ENCODE results near the gene RPL7A.

Gene RPL7A

DNA sequence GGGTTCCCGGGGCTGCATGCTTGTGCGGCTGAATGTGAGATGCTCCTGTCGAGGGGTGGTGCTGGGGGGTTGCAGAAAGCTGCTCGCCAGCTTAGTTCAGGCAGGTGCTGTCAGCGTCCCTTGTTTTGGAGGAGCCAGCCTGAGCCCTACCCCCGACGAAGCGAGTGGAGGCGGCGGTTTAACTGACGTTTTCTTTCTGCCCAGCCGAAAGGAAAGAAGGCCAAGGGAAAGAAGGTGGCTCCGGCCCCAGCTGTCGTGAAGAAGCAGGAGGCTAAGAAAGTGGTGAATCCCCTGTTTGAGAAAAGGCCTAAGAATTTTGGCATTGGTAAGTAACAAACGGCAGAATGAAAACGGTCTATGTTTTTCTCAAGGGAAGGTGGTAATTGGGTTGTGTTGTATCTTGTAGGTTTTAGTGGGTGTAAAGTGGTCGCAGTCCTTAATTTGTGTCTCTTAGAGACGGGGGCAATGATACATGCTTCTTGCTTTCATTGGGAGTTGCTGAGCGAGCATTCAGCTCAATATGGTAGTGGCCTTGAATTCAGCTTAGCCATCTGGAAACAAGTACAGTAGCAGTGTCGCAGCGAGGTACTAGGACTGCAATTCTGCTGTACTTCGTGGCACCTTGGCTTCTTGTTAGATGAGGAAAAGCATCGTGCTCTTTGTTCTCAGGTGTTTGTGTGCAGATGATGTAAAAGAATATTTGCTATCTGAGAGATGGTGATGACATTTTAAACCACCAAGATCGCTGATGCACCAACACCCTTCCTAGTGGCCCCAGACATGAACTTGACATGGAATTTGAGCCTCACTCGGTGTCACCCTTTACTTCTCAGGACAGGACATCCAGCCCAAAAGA lies 928 bp downstream of the RPL7A start:
- DNase-seq (ENCODE audit: low read depth) = no peak

GRCh38 chr9:133349965-133350616 lies 2.1 kb downstream of the RPL7A start:
- no peak for DNase-seq (ENCODE audit: low read depth)

DNA sequence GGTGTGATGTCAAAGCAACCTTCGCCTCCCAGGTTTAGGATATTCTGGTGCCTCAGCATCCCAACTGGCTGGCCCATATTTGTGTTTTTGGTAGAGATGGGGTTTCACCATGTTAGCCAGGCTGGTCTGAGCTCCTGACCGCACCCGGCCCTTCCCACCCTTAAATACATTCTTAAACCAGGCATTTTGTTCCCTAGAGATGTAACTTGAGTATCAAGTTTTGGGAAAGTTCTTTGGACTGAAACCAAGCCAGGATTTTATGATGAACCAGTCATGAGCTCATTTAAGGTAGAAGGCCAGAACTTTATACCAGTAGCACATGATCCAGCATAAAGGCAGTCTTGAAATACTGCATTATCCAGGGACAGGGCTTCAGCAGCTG lies 3.5 kb downstream of the RPL7A start:
- no peak for DNase-seq (ENCODE audit: low read depth)

DNA sequence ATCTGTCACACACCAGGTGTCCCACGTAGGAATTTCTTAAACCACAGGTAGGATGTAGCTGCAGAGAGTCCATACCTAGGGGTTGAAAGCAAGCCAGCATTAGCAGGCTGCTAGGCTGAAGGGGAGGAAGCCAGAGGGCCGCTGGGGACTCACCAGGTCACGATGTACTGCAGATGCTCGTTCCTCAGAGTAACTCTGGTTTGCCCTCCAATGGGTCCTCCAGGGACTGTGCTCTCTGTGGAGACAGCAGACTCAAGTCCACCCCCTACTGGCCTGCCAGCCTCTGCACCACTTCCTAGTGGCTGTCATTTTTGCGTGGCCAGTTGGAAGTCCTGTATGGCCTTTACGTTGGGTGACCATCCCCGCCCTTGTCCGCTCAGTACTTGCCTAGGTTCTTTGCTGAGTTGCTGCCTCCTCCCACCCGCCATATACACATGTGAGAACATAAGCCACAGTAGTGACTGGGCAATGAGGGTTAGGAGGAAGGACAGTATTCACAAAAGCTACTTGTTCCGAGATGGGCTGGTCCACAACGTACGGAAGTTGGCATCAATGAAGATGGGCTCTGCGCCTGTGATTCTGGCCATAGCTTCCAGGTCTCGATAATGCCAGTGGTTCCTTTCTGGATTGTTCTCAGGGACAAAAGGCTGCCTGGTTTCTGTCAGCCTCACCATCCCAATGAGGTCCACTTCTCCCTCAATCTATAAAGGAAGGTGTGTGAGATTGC lies 4.1 kb downstream of the RPL7A start:
- DNase-seq (ENCODE audit: low read depth) = no peak

DNA sequence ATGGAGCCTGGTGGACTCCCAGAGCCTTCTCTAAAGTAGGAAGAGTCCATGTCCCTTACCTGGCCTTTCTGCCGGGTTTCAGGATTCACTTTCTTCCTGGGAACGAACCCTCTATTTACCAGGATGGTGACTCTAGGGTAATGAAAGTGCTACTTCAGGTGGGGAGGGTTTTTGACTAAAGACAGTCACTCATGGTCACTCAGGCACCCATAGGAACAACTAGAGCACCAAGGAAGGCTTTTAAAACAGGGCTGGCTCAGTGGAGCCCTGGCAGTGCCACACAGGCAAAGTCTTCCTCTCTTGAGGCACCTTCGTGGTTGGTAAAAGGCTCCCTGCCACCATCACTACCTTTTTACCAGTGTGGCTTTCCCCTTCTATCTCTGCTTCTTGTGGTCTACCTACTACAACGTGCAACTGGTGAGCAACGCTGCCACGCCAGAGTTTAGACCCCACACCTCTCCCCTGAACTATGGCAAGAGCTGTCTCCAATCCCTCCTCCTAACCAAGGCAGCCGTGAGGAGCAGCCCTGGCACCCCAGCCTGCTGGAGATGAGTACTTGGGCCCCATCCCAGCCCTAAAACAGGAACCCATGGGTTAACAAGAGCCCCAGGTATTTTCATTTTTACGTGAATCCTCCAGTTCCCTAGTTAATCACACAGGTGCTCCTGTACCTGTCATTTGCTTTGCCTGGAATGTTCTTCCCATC lies 4.8 kb downstream of the RPL7A start:
- no peak for DNase-seq (ENCODE audit: low read depth)

- DNase-seq (ENCODE audit: low read depth) = no peak
Observed at GRCh38 chr9:133353548-133353947, 5.5 kb downstream of the RPL7A start.

GRCh38 chr9:133354766-133355165 lies 6.7 kb downstream of the RPL7A start:
- no peak for DNase-seq (ENCODE audit: low read depth)

DNA sequence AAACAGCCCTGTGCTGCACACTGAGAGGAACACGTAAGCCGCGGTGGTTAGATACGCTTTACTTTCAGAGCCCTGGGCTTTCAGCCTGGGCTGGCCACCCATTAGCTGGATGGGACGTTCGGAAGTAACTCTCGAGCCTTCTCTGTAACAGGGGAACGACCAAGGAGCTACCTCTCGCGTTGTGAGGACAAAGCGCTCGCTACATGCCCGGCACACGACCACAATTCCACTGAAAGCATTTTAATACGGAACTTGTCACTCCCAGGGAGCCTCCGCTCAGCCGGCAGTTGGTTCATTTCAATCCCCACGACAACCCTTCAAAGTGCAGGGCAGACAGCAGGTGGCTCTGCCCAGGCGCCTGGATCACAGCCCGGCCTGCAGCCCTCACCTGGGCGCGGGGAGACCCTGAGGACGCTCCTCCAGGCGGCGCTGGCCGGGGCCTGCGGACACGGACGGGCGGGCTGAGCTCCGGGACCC lies 7.9 kb downstream of the RPL7A start:
- no peak for DNase-seq (ENCODE audit: low read depth)

- DNase-seq (ENCODE audit: low read depth) = peak; percentile 84
Observed at GRCh38 chr9:133356391-133357091, 8.5 kb downstream of the RPL7A start, which contains the start of the genes SURF1 and SURF2. TSS of gene SURF1 (minus strand) at chr9:133356487. CDS start at chr9:133356453, 34 bp downstream. TSS of gene SURF2 (plus strand) at chr9:133356550. CDS start at chr9:133356593, 43 bp downstream.

DNA sequence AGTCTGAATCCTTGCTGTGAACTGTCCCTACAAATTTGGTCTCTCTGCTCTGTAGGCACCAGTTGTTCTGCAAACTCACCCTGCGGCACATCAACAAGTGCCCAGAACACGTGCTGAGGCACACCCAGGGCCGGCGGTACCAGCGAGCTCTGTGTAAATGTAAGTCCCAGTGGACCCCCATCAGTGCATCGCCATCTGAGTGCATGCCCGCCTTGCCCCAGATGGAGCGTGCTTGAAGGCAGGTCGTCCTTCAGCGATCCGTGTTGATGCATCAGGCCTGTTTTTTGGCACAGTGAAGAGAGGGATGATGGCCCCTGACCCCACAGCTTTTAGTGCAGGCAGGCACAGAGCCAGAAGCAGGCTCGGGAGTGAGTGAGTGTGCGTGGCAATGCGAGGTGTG lies 9.6 kb downstream of the RPL7A start:
- no peak for DNase-seq (ENCODE audit: low read depth)

DNA sequence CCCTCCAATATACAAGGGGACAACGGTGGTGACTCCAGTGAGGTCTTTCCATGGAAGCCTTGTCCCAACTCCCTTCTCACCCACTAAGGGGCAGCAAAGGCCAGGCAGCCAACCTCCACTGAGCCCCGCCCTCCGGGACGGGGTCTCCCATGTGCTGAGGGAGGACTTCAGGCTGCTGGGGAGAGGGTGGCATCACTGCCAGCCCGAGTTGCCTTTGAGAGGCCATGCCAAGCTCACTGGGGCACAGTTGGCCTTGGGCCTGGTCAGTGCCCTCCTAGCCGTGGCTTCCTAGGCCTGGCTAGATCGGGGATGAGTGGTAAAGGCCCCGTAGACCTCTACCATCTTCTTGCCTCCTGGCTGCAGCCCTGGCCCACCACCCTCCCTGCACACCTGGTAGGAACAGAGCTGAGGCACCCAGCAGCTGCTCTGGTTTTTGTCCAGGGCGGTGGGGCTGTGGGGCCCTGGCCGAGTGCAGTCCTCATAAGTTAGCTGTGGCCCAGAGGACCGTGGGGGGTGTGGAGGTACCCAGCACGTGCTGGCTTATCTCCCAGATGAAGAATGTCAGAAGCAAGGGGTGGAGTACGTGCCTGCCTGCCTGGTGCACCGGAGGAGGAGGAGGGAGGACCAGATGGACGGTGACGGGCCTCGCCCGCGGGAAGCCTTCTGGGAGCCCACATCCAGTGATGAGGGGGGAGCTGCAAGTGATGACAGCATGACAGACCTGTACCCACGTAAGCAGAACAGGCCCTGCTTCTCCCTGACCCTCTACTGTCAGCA lies 11.6 kb downstream of the RPL7A start:
- no peak for DNase-seq (ENCODE audit: low read depth)

- no peak for DNase-seq (ENCODE audit: low read depth)
Observed at GRCh38 chr9:133360400-133361393, 12.7 kb downstream of the RPL7A start.

DNA sequence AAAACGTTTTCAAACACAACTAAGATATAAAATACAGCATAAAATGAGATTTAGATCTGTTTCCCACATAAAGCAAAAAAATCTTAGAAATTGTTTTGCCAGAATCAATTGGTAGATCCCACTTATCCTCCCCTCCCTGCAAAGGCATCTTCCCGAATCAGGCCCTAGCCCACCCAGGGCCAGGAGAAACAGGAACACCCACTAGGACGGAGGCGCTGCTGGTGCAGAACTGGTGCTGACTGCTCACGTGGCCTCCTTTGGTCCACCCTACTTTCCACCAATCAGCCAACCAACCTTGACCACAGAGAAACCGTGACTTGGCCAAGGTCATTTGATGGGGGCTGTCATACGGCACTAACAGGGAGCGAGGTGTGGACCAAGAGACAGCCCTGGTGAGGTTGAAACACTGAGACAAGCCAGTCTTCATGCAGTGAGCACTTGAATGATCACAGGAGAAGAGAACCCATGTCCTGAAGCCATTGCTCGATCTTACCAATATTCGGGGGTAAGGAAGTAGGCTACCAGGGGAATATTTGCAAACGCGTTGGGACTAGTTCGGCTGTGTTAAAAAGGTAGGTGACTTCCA lies 13.6 kb downstream of the RPL7A start:
- no peak for DNase-seq (ENCODE audit: low read depth)

- no peak for DNase-seq (ENCODE audit: low read depth)
Observed at GRCh38 chr9:133362359-133363044, 14.5 kb downstream of the RPL7A start.

GRCh38 chr9:133366435-133366834 lies 18.4 kb downstream of the RPL7A start:
- no peak for DNase-seq (ENCODE audit: low read depth)

DNA sequence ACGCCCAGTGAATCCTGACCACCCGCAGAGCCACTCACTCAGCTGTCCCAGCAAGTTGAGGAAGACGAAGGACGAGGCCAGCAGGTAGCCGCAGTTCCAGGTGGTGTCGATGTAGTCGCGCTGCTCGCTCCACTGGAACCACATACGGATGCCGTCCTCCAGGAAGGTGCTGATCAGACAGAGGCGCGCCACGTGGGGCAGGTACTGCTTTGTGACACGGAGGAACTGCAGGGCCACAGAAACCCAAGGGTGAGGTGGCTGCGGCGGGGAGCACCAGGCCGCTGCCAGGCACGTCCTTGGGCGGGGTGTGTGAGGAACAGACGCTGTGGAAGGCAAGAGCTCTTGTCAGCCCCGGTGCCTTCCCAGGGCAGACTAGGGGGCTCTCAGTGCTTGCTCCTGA lies 19.2 kb downstream of the RPL7A start:
- DNase-seq (ENCODE audit: low read depth) = no peak

DNA sequence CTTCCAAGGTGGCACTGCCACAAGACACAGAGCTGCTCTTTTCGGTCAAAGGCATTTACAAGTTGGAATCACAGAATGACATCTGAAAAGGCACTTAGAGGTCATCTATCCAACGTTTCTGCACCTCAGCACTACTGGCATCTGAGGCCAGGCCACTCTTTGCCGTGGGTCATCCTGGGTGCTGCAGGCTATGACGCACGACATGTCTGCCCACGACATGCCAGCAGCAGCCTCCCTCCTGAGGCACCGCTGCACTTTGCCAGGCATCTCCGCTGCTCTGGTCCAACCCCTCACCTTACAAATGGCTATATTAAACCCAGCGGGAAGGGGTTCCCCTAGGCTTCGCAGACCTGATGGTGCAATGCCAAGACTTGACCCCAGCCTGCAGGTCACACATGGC lies 19.8 kb downstream of the RPL7A start:
- no peak for DNase-seq (ENCODE audit: low read depth)

DNA sequence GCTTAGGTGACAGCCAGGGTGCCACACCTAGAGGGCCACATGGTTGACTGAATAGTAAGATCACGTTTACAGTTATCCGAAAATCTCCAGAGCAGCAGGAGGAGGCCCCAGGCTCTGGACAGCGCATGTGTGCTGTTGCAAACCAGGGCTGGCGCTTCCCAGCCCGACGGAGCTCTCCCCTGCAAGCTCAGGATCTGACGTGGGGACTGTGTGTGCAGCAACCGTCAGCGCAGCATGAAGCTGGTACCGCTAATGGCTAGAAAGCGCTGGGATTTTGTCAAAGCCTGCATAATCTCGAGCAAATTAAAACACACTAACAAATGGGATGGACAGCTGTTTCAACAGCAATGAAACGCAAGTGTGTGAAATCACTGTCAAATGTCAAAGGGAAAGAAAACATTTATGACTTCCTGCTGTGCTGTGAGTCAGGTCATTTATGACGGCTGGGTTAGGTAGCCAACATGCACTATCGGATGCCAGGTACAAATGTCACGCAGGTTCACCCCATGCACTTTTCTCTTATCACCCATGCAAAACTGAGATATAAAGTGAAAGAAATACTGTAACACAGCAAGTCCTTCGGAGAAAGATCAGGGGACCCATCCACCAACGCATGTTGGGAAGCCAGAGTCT lies 20.3 kb downstream of the RPL7A start:
- DNase-seq (ENCODE audit: low read depth) = no peak
